GM18502 (cell line): ENCODE results near the gene MTA3.

ENCODE experiments used
- ATAC-seq: cut with Tn5 transposase; IDR thresholded peaks from one replicate; pipeline ENCODE4 v1.9.1; 2021; ENCODE audit warnings: mild to moderate bottlenecking; ENCODE audit not compliant: unreplicated experiment, poor library complexity

MTA3 gene

DNA sequence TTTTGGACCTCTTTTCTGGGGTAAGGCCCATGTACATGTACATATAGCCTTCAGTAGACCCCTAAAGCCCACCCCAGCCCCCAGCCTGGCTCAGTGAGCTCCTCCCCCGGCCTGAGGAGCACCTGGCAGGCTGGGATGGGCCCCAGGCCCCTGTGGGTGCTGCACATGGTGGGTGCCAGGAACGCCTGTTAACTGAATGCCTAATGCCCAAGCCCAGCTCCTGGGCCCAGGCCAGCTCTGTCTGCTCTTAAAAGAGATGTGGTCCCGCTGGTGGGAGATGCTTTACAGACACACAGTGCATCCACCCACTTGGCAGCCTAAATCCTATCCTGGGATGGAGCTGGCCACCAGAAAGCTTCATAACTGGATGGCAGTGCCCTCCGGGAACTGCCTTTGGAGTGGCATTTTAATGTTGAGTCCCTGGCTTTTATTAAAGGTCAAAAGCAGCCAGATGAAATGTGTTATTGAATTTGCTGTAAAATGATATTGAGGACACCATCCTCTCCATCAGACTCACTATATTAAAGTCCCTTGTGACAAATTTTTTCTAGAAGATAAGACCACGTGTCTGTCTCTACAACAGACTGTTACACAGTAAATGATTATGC lies 203.2 kb downstream of the MTA3 start:
- ATAC-seq = no peak

DNA sequence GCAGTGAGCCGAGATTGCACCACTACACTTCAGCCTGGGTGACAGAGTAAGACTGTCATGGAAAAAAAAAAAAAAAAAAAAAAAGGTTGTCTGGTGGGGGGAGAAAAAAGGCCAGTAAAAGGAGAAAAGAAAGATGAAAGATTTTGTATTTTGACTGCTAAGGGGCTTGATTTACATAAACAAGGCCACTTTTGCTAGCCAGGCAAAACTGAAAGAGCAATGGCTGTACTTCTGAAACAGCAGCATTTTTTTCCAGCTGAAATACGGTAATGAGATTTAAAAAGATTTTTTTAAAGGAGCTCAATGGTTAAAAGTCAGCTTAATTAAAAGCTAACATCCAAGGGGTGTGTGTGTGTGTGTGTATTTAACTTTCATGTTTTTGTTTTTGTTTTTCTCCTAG lies 206.8 kb downstream of the MTA3 start:
- no peak for ATAC-seq

DNA sequence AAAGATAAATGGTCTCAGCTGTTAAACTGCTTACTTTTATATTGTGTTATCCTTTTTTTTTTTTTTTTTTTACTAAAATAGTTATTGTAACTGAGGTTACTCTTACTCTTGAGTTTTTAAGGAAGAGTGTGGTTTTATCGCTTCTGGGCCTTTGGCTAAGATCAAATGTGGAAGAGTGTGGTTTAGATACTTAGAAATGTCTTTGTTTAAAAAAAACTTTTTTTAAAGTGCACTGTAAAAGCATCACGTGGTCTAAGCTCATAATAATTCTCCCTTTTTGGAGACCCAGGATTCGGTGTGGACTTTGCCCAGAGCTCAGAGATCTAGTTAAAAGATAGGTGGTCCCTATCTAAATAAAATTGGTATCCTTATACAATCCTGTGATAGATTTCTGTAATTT lies 207.4 kb downstream of the MTA3 start:
- no peak for ATAC-seq

DNA sequence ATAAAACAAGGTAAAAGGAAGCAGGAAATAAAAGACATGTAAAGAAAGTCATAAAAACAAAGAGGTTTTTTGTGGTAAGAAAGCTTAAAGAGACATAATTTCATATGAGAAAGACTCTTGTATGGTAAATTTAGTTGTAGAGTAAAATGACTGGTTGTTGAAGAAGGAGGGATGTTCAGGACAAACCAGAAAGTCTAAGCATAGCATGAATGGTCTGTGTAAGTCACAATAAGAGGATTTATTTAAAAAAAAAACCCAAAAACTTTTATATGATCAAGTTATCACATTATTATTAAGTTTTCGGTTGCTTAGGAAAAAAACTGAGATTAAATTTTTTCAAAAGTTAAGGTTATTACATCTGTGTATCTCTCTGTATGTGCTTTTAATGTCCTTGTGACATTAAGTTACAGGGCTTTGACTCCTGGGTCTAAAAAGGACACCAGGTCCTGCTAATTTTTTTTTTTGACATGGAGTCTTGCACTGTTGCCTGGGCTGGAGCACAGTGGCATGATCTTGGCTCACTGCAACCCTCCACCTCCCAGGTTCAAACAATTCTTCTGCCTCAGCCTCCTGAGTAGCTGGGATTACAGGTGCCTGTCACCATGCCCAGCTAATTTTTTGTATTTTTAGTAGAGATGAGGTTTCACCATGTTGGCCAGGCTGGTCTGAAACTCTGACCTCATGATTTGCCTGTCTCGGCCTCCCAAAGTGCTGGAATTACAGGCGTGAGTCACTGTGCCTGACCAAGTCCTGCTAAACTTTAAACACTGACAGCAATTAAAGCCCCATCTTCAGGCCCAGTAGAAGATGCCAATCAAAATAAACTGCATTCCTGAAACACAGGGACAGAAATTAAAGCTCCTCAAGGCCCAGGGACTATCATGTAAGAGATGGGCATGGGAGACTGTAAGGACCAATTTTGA lies 209.7 kb downstream of the MTA3 start:
- no peak for ATAC-seq

DNA sequence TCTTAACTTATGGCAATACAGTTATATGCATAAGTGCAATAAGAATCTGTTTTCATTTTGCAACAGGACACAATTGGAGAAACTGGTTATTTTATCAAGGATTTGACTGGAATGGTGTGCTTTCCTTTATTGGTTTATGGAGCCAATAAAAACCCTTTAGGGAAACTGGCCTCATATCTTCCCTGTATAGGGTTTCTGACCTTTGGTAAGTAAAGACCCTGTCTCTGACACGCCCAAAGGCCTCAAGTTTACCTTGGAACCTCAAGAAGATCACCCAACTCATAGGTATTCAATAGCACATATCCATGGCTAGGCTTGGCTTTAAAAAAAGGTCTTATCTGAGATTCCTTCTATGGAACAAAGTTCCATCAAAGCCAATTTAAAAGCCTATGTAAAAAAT lies 212.7 kb downstream of the MTA3 start:
- no peak for ATAC-seq

DNA sequence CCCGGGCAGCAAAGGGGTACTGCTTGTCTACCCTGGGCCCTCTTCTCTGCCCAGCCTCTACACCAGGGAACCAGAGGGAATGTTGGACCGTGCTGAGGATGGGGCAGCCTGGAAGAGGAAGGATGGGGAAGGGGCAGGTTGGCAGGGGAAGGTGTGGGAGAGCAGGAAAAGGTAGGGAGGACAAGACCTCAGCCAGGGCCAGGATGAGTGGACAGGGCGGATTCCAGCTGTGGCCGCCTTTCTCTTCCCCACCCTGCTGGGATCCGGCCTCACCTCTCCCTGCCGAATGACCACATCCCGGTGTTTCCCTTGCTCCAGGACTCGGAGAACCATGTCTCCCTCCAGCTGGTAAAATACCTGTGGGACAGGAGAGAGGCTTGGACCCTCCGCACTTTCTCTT lies 215.1 kb downstream of the MTA3 start:
- no peak for ATAC-seq

DNA sequence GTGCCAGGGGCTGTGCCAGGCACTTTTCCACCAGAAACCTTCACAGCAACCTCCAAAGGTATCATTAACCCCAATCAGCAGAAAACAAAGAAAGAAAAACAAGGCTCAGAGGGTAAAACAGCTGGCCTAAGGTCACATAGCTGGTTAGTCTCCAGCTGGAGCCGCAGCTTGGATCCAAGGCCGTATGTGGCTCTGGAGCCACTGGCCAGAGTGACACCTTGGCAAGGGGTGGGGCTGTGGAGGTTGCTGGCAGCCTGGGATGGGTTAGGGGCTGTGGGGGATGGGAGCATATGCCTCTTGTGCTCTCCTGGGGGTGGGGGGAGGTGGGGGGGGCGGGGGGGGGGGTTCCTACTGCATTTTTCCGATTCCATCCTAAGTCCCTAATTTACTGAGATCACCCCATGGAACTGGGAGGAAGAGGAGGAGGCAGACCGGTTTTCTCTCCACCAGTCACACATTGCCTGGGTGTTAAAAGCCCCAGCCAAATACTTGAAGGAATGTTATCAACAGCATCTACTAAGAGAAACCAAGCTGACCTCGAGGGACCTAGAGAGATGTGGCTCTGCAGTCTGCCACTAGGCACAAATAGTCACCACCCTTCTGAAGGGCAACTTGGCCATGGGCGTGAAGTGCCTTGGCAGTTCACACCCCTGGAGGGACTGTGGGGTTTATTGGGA lies 215.9 kb downstream of the MTA3 start:
- ATAC-seq = no peak

DNA sequence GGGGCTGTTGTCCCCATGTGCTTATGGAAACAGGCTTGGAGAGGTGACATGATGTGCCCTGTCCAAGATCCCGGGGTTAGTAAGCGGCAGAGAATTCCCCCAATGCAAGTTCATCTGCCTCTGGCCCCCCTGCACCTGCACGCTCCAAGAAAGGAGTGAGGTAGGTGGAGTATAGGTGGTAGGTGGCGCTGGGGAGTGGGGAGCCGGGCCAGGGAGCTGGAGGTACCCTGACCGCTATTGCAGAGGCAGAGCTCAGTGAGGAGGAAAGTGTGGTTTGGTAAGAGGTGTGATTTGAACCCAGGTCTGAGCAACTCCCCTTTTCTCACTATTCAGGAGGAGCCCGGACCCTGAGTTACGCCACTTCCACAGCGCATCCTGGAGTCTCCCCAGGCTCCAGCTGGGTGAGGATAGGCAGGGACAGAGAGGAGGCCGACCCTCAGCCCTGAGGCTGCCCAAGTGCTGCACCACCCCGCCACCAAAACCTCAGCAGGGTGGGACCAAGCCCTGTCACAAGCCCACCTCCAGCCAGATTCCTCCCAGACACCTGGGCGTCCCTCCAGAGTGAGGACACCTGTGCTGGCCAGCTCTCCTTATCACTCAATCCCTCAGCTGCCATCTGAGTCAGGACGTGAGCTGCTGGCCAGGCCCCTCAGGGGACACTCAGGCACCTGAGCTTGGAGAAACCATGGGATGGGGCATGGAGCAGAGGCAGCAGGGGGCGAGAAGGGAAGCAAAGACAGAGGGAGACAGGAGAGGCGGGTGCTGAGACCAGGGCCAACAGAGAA lies 218.3 kb downstream of the MTA3 start:
- ATAC-seq = no peak

DNA sequence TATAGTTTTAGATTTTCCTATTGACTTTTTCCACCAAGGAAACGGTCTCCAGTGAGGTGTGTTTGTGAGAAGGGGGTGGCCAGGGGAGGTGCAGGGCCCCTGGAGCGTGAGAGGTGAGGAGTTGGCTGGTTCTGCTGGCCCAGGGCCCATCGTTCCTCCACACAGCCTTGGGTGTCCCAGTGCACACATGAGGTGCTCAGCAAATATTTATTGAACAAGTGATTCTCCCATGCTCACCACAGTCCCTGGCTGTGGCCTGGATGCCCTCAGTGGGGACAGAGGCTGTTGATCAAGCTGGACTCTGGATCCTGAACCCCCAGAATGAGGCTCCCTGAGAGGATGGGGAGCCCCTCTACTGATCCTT lies 219.0 kb downstream of the MTA3 start:
- no peak for ATAC-seq

DNA sequence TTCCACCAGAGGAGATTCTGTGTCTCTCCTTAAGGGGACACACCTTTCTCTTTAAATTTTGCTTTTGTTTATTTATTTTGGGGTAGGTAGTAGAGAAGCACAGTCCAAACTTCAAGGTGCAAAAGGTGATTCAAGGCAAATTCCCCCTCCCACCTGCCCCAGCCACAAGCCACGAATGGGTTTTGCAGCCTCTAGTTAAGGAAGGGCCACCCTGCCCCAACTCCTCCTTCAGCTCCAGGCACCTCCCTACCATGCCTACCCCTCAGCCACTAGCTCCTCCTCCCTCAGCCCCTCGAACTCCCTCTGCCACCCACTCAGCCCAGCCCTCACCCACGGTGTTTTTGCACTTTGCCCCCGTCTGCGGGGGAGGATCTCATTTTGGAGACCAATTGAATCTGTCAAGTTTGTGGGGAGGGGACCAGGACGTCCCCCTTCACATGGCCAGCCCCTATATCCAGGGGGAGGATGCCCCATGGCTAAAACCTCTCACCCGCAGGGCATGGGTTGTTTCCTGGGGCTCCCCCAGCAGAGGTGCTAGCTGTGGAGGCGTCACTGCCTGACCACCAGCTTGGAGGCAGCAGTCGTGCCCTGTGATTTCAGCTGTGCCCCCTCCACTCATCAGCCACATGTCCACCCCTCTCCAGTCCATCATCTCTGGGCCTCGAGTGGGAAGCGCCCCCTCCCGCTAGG lies 219.5 kb downstream of the MTA3 start:
- ATAC-seq = no peak

DNA sequence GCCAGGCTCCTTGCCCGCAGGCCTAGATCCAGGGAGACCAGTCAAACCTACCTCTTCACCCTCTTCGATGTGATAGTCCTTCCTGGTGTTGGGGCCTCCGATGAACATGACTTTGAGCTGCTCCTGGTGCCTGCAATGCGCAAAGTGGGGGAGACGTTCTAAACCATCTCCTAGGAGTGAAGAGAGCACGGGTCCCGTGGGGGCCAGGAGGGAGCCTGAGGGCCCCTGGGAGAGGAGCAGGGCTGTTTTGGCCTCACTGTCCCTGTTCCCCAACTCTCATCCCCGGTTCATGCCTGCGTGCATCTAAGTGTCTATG lies 220.0 kb downstream of the MTA3 start:
- no peak for ATAC-seq

DNA sequence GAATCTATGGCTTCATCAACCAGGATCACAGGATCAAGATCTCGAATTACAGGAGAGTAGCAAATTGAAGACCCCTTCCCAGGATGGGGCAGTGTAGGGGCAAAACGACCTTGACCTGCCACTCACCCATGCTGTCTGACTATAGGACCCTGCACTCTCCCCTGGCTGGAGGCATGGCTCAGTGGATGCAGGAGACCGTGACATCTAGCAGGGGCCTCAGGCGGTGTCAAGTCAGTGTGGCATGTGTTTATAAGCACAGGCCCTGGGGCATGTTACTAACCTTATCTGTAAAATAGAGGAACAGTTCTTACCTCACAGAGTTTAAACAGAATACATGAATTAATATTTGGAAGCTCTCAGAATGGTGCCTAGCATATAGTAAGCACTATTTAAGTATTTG lies 220.4 kb downstream of the MTA3 start:
- no peak for ATAC-seq

DNA sequence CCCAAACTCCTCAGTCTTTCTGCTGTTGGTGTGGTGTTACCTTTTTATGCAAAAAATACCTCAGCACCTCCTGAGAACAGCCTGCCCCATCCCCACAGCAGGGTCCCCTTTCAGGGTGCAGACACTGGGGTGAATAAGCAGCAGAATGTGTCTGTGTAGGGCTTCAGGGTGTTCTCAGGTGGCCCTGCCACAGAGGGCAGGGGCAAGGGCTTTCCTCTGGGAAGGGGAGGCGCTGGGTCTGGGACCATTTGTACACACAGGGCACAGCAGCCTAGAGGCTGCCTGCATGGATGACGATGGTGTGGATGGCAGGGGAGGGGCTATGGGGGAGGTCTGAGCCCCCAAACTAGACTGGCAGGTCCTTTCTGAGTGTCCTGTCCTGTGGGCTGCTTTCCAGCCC lies 221.3 kb downstream of the MTA3 start:
- ATAC-seq = no peak

DNA sequence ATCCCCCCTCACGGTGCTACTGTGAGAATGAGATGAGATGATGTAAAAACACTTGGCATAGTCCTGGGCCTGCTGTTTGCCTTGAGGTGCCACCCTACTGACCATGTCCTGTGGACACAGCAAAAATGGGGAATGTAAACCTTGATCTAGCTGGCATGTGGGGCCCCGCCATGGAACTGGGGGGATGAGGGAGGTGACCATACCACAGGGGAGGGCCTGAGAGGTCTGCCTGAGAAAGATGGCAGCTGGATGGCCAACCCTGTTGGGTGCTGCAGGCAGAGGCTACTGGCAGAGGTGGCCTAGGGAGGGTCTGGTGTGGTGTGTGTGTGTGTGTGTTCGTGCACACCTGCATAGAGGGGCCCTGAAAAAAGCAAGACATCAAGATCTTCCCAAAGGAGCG lies 223.2 kb downstream of the MTA3 start:
- no peak for ATAC-seq

DNA sequence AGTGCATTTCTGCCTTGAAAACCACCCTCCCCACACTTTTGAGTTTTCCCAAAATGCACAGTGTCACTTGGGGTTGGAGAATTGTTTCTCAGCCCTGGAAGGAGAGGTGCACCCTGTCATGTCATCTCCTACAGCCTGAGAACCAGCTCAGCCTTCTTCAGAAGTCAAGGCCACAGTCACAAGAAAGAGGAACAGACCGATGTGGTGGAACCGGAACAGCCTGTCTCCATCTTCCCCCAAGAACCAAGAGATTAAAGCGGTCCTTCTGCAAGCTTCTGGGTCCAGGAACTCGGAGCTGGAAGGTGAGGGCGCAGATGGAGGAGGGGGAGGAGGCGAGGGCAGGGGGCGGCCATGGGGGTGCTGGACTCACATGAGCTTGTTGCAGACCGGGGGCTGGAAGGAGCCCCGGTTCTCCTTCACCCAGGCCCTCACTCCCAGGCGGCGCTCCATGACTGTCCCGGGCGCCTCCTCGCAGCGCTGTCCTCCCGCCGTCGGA lies 223.7 kb downstream of the MTA3 start:
- ATAC-seq = peak; percentile 29

DNA sequence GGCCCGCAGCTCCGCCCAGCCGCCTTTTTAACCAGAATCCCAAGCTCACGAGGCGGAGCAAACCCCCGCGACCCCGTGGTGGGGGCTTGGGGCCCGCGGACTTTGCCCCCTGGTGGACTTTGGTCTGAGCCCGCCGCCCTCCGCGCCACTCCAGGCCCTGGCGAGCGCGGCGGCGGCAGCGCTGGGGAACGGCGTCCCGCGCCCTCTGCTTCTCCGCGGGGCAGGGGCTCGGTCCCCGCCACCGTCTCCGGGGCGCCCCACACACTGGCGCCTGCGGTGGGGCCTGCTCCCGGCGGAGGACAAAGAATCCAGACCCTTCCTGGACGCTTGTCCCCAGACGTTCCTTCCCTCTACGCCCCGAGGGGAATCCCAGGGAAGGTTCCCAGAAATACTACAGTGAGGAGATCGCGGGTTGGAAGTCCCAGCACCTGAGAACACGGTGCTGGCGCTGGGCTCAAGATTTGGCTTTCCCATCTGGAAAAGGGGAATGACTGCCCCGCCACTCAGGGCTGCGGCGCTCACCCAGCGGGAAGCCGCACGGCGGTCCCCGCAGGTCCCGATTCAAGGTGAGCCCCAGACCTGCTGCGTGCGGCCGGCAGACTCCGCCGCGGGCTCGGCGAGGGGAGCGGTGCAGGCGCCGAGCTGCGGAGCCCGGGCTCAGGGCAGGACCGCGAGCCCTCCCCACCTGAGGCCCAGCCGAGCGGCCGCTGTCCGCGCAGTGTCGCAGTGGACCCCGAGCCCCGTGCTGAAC lies 224.3 kb downstream of the MTA3 start, which contains the start of gene HAAO:
TSS of gene HAAO (minus strand) at position 1 of the 751 bp plus-strand sequence. CDS start 47 bp downstream, outside the sequence.
- ATAC-seq = peak; percentile 34

DNA sequence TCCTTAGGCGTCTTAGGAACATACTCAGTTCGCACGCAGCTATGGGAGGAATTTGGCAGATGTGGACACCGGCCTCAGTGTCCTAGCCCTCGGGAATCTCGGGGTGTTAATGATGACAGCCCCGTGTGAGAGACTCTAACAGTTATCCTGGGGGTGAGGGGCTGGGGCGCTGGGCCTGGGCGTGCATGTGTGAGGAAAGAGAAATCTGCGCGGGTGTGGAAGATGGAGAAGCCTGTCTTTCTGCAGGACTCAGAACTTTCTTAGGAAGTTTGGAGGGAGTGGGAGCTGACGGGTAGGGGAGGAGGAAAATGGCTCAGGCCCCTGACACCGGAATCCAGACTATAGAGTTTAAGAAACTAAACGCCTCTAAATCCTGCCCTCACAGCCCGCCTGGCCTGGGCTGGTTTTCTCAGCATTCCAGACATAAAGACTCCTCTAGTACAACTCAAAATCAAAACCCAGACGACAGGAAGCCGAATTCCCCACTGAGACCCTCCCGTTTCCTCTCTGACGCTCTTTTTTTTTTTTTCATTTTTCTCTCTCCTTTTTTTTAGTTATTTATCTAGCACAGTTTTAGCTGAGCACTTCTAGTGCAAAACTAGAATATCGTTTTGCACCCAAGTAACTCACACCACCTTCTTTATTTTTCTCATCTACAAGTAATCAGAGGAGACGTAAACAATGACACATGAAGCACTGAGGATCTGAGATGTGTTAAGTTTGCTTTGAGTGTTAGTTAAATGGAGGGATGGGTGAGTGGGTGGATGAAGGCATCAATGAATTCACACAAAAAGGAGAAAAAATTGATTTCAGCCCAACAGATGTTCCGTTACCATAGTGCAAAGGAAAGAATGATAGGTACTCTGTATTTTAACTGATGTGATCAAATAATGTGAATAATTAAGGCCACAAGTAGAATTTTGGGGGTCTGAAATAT lies 225.2 kb downstream of the MTA3 start:
- peak; percentile 7 for ATAC-seq
